Ishikawa (cell line): Measurements from ENCODE around the gene SENP5.

Experiments used
- CEBPB ChIP-seq: IDR thresholded peaks from 2 replicates; pipeline ENCODE4 v1.6.1; 2012
- CREB1 ChIP-seq: IDR thresholded peaks from 2 replicates; pipeline ENCODE4 v1.6.1; 2012; ENCODE audit warnings: low read depth
- EGR1 ChIP-seq: IDR thresholded peaks from 2 replicates; pipeline ENCODE4 v1.6.1; 2012
- EP300 ChIP-seq: IDR thresholded peaks from 2 replicates; pipeline ENCODE4 v1.6.1; 2012; ENCODE audit warnings: borderline replicate concordance
- FOXM1 ChIP-seq: IDR thresholded peaks from 2 replicates; pipeline ENCODE4 v1.6.1; 2012; ENCODE audit warnings: low read depth, borderline replicate concordance
- MAX ChIP-seq: IDR thresholded peaks from 2 replicates; pipeline ENCODE4 v1.6.1; 2012
- NFIC ChIP-seq: IDR thresholded peaks from 2 replicates; pipeline ENCODE4 v1.6.1; 2012
- RAD21 ChIP-seq: IDR thresholded peaks from 2 replicates; pipeline ENCODE4 v1.6.1; 2012; ENCODE audit warnings: low read depth
- REST ChIP-seq: IDR thresholded peaks from 2 replicates; pipeline ENCODE4 v1.6.1; 2012; ENCODE audit warnings: low read depth, mild to moderate bottlenecking
- TAF1 ChIP-seq: IDR thresholded peaks from 2 replicates; pipeline ENCODE4 v1.6.1; 2012; ENCODE audit warnings: low read depth, mild to moderate bottlenecking
- TCF12 ChIP-seq: IDR thresholded peaks from 2 replicates; pipeline ENCODE4 v1.6.1; 2012; ENCODE audit warnings: low read depth
- TEAD4 ChIP-seq: IDR thresholded peaks from 2 replicates; pipeline ENCODE4 v1.6.1; 2012
- USF1 ChIP-seq: IDR thresholded peaks from 2 replicates; pipeline ENCODE4 v1.6.1; 2012
- YY1 ChIP-seq: IDR thresholded peaks from 2 replicates; pipeline ENCODE4 v1.6.1; 2012; ENCODE audit warnings: low read depth
- ZBTB7A ChIP-seq: IDR thresholded peaks from 2 replicates; pipeline ENCODE4 v1.6.1; 2012; ENCODE audit warnings: low read depth

The SENP5 gene

GRCh38 chr3:196843435-196844110 is 24.1 kb upstream of the SENP5 start:
- TF ChIP-seq RAD21 (no peak), CEBPB (no peak), NFIC (no peak)

- TF ChIP-seq YY1 = no peak
- no peak for TF ChIP-seq NFIC
- no peak for TF ChIP-seq FOXM1
- no peak for TF ChIP-seq CREB1
- no peak for TF ChIP-seq CEBPB
- TF ChIP-seq EP300 = no peak
- no peak for TF ChIP-seq REST
- TF ChIP-seq TAF1 = no peak
- TF ChIP-seq TCF12 = no peak
- no peak for TF ChIP-seq USF1
- TF ChIP-seq RAD21 = no peak
- no peak for TF ChIP-seq MAX
- no peak for TF ChIP-seq ZBTB7A
- no peak for TF ChIP-seq TEAD4
- no peak for TF ChIP-seq EGR1
These were observed 18.5 kb upstream of the SENP5 start for GRCh38 chr3:196849180-196849741.

- TF ChIP-seq MAX (no peak), TCF12 (0 out of 2 replicates have a peak, but pooled peaks have one; percentile 21)
These were observed 589 bp upstream of the SENP5 start for GRCh38 chr3:196867155-196867506.

GRCh38 chr3:196868297-196868661 is 559 bp downstream of the SENP5 start:
- TF ChIP-seq CREB1 (no peak), TCF12 (no peak), MAX (no peak), CEBPB (no peak), ZBTB7A (no peak), EGR1 (no peak), REST (no peak), RAD21 (no peak), USF1 (no peak), FOXM1 (no peak), TAF1 (no peak), NFIC (no peak)

GRCh38 chr3:196872316-196872715 is 4.6 kb downstream of the SENP5 start:
- TF ChIP-seq REST = no peak
- no peak for TF ChIP-seq TCF12
- TF ChIP-seq CEBPB = no peak
- TF ChIP-seq ZBTB7A = no peak
- TF ChIP-seq CREB1 = no peak
- no peak for TF ChIP-seq FOXM1
- no peak for TF ChIP-seq MAX
- TF ChIP-seq TEAD4 = no peak
- no peak for TF ChIP-seq EP300
- TF ChIP-seq RAD21 = no peak
- TF ChIP-seq YY1 = no peak
- no peak for TF ChIP-seq EGR1
